ENCODE results near the gene GOLGA8N. TPM values are rescaled to one million over a fixed set of nuclear protein-coding genes. Genes with fewer than 3 reads are reported as not detected.

Gene GOLGA8N
- total RNA-seq, 1 donor from 2014 or later = 14.3 TPM

DNA sequence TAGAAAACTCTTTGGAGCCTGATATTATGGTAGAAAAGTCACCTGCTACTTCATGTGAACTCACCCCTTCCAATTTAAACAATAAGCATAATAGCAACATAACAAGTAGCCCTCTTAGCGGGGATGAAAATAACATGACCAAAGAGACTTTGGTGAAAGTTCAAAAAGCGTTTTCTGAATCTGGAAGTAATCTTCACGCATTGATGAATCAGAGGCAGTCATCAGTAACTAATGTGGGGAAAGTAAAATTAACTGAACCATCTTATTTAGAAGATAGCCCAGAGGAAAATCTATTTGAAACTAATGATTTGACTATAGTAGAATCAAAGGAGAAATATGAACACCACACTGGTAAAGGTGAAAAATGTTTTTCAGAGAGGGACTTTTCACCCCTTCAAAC lies 43.2 kb downstream of the GOLGA8N start:
- ATAC-seq (no peak), DNase-seq (no peak)
- H3K9me3 ChIP-seq = no peaks in the 10 kb centered on the region
- no peak overlapping the region for H3K27ac ChIP-seq
- H3K27me3 ChIP-seq (ENCODE audit: low read depth) = no peaks in the 10 kb centered on the region
- TF ChIP-seq, protein P1, sequence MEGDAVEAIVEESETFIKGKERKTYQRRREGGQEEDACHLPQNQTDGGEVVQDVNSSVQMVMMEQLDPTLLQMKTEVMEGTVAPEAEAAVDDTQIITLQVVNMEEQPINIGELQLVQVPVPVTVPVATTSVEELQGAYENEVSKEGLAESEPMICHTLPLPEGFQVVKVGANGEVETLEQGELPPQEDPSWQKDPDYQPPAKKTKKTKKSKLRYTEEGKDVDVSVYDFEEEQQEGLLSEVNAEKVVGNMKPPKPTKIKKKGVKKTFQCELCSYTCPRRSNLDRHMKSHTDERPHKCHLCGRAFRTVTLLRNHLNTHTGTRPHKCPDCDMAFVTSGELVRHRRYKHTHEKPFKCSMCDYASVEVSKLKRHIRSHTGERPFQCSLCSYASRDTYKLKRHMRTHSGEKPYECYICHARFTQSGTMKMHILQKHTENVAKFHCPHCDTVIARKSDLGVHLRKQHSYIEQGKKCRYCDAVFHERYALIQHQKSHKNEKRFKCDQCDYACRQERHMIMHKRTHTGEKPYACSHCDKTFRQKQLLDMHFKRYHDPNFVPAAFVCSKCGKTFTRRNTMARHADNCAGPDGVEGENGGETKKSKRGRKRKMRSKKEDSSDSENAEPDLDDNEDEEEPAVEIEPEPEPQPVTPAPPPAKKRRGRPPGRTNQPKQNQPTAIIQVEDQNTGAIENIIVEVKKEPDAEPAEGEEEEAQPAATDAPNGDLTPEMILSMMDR (IDR thresholded peaks at IDR 0.05) = no peak
- no peaks in the 10 kb centered on the region for H3K36me3 ChIP-seq
- no peak overlapping the region for H3K4me3 ChIP-seq
- intact Hi-C loops (cut with DNase I) = no loop called here
- no peaks in the 10 kb centered on the region for H3K4me1 ChIP-seq

DNA sequence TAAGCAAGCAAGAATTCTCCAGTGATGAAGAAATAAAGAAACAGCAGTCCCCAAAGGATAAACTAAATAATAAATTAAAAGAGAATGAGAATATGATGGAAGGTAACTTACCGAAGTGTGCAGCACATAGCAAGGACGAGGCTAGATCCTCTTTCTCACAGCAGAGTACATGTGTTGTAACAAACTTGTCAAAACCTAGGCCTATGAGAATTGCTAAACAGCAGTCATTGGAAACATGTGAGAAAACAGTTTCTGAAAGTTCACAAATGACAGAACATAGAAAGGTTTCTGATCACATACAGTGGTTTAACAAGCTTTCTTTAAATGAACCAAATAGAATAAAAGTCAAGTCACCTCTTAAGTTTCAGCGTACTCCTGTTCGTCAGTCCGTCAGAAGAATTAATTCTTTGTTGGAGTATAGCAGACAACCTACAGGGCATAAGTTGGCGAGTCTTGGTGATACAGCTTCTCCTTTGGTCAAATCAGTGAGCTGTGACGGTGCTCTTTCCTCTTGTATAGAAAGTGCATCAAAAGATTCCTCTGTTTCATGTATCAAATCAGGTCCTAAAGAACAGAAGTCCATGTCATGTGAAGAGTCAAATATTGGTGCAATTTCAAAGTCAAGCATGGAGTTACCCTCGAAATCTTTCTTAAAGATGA lies 43.8 kb downstream of the GOLGA8N start:
- no peak overlapping the region for H3K4me3 ChIP-seq
- DNase-seq (no peak), ATAC-seq (no peak)
- no peaks in the 10 kb centered on the region for H3K36me3 ChIP-seq
- H3K27me3 ChIP-seq (ENCODE audit: low read depth) = no peaks in the 10 kb centered on the region
- intact Hi-C loops (cut with DNase I) = no loop called here
- H3K9me3 ChIP-seq = no peaks in the 10 kb centered on the region
- H3K4me1 ChIP-seq = no peaks in the 10 kb centered on the region
- no peak overlapping the region for H3K27ac ChIP-seq
- TF ChIP-seq, protein P1 (IDR thresholded peaks at IDR 0.05) = no peak

DNA sequence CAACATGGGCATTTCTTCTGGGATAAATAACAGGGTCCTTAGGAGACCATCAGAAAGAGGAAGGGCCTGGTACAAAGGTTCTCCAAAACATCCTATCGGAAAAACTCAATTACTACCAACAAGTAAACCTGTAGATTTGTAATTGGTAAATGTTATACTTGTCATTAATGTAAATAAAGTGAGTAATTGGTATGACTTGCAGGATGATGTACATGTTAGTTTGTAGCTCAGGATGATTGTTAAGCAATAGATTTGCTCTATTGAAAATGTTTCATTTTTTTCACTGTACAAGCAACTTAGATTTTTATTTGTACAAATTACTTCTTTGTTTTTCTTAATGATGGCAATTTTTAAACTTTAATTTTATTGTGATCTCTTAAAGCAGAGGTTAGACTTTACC lies 44.4 kb downstream of the GOLGA8N start:
- Histone ChIP-seq H3K4me1 (no peaks in the 10 kb centered on the region), H3K27me3 (ENCODE audit: low read depth) (no peaks in the 10 kb centered on the region), H3K9me3 (no peaks in the 10 kb centered on the region), H3K4me3 (no peak overlapping the region), H3K27ac (no peak overlapping the region), H3K36me3 (no peaks in the 10 kb centered on the region)
- ATAC-seq = no peak
- DNase-seq = no peak
- TF ChIP-seq, protein P1 (IDR thresholded peaks at IDR 0.05) = no peak
- intact Hi-C loops (cut with DNase I) = no loop called here

GRCh38 chr15:32641517-32642059 lies 48.3 kb downstream of the GOLGA8N start, which contains the start of gene SCG5:
TSS of gene SCG5 (plus strand) at chr15:32641710. CDS start at chr15:32643593, 1,883 bp downstream.
- Histone ChIP-seq H3K27me3 (ENCODE audit: low read depth) (no peaks in the 10 kb centered on the region), H3K4me3 (no peak within 1 kb of the TSS), H3K4me1 (no peaks in the 10 kb centered on the region), H3K9me3 (no peaks in the 10 kb centered on the region), H3K27ac (no peak within 1 kb of the TSS), H3K36me3 (no peaks in the 10 kb centered on the region)
- TF ChIP-seq, protein P1 (IDR thresholded peaks at IDR 0.05) = no peak
- DNase-seq (no peak), ATAC-seq (peak; percentile 79 to 81)
- intact Hi-C loops (cut with DNase I) = no loop called here

DNA sequence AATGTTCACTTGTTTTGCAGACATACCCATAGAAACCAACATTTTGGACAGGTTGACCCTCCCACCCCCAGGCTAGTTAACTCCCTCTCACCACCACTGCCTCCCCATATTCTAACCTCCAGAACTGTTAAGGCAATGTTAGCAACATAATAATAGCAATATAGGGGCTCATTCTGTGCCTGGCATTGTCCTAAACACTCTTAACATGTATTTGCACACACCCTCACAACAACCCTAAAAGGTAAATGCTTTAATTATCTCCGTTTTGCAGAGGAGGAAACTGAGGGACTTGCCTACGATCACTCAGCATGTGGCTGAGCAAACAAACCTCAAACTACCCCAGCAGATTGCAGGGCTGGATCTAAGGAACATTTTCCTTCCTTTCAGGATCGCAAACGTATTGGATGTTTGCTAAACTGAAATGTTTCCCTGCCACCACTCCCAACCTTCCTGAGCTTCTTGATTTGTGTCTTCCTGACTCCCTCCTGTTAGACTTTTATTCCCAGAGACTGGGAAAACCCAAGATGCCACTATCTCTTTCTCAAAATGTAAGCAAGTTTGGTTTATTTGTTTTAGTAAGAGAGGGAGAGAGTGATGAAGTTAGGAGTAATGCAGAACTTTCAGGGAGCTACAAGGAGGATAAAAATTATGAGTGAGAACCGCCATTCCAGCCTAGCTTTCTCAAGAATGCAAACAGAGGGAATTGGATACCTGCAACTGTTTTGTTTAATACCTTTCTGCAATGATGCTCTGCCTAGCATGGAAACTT lies 49.6 kb downstream of the GOLGA8N start:
- TF ChIP-seq, protein P1 (IDR thresholded peaks at IDR 0.05) = no peak
- Histone ChIP-seq H3K4me3 (no peak overlapping the region), H3K4me1 (no peaks in the 10 kb centered on the region), H3K27me3 (ENCODE audit: low read depth) (no peaks in the 10 kb centered on the region), H3K27ac (no peak overlapping the region), H3K36me3 (no peaks in the 10 kb centered on the region), H3K9me3 (no peaks in the 10 kb centered on the region)
- no peak for ATAC-seq
- DNase-seq = no peak
- intact Hi-C loops (cut with DNase I) = no loop called here
